AML-193 (cell line): ENCODE data around the gene ILK.

Experiments used
- DNase-seq, 2 experiments: peaks; one replicate each; lab custom pipeline; 2025; lab: John Stamatoyannopoulos, UW

The ILK gene

GRCh38 chr11:6606471-6607189, 3.1 kb downstream of the ILK start:
- peak; percentile 55 to 70 for DNase-seq

- no peak for DNase-seq
These were observed 3.7 kb downstream of the ILK start for GRCh38 chr11:6607190-6607795.

- DNase-seq: no peak
These were observed 4.4 kb downstream of the ILK start for GRCh38 chr11:6608011-6608410.

- DNase-seq: no peak
These were observed 5.3 kb downstream of the ILK start for GRCh38 chr11:6608726-6609501.

GRCh38 chr11:6609502-6610015, 6.0 kb downstream of the ILK start:
- no peak for DNase-seq

GRCh38 chr11:6610591-6610990, 7.0 kb downstream of the ILK start:
- DNase-seq: no peak

GRCh38 chr11:6611092-6611962, 7.8 kb downstream of the ILK start:
- no peak for DNase-seq

GRCh38 chr11:6611963-6612212, 8.3 kb downstream of the ILK start:
- DNase-seq: no peak

GRCh38 chr11:6612213-6613041, 8.9 kb downstream of the ILK start, which contains the start of gene TAF10:
Gene TAF10, minus strand, starts transcription at chr11:6612216. Its CDS starts 27 bp downstream, at chr11:6612189.
- peak; percentile 88 to 94 for DNase-seq

GRCh38 chr11:6613496-6613895, 9.9 kb downstream of the ILK start:
- no peak for DNase-seq

- DNase-seq: no peak
These were observed 10.9 kb downstream of the ILK start for GRCh38 chr11:6614446-6614845.

- DNase-seq: no peak
These were observed 11.5 kb downstream of the ILK start for GRCh38 chr11:6615046-6615445.

GRCh38 chr11:6615882-6616585, 12.5 kb downstream of the ILK start:
- DNase-seq: no peak

GRCh38 chr11:6616596-6617250, 13.1 kb downstream of the ILK start:
- no peak for DNase-seq

- DNase-seq: peak; percentile 50 to 63
These were observed 13.8 kb downstream of the ILK start for GRCh38 chr11:6617315-6617781.

- peak; percentile 83 to 89 for DNase-seq
These were observed 14.8 kb downstream of the ILK start for GRCh38 chr11:6618117-6619003.

- peak; percentile 85 to 90 for DNase-seq
These were observed 15.6 kb downstream of the ILK start, which contains the start of gene TPP1 for GRCh38 chr11:6619004-6619745. Gene TPP1, minus strand, starts transcription at chr11:6619422. Its CDS starts 22 bp downstream, at chr11:6619400.

- peak; percentile 9 to 31 for DNase-seq
These were observed 17.1 kb downstream of the ILK start for GRCh38 chr11:6620636-6621035.
